Right hindlimb (tissue), 1 donor: Measurements from ENCODE around the gene DNAH10.

Experiments
- DNase-seq: peaks from one replicate; pipeline ENCODE4 v3.0.0-alpha.2; 2018

Gene DNAH10

DNA sequence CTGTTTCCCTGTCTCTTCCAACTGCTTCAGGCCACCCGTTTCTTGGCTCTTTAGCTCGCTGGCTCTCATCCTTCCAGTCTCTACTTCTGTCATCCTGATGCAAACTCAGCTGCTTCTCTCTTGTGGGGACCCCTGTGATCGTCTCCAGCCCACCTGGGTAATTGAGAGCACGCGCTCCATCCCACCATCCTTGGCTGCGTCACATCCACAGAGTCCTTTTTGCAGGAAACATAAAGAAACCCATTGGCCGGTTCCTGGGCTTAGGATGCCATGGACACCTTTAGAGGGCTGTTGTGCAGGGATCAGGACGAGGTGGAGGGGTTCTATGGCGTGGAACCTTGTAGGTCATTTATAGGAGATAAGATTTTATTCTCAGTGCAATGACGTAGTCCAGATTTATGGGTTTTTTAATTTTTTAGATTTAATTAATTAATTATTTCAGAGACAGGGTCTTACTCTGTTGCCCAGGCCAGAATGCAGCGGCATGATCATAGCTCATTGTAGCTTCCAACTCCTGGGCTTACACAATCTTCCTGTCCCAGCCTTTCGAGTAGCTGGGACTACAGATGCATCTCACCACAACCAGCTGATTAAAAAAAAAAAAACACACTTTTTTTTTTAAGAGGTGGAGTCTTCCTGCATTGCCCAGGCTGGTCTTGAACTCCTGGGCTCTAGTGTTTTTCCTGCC is 127.9 kb downstream of the DNAH10 start:
- DNase-seq: no peak

DNA sequence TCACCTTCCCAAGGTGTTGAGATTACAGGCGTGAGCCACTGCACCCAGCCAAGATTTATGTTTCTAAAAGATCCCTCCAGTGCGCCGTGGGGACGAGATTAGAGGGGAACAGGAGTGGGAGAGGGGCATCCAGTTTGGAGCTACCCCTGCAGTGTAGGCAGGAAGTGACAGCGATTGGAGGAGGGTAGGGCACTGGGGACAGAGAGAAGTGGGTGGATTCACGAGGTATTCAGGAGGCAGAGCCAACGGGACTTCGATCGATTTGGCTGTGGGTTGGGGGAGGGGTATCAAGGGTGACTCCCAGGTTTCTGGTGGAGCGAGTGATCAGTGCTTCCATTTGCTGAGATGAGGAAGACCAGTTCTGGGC is 128.4 kb downstream of the DNAH10 start:
- no peak for DNase-seq

GRCh38 chr12:123891011-123891410 is 128.9 kb downstream of the DNAH10 start:
- DNase-seq: no peak

DNA sequence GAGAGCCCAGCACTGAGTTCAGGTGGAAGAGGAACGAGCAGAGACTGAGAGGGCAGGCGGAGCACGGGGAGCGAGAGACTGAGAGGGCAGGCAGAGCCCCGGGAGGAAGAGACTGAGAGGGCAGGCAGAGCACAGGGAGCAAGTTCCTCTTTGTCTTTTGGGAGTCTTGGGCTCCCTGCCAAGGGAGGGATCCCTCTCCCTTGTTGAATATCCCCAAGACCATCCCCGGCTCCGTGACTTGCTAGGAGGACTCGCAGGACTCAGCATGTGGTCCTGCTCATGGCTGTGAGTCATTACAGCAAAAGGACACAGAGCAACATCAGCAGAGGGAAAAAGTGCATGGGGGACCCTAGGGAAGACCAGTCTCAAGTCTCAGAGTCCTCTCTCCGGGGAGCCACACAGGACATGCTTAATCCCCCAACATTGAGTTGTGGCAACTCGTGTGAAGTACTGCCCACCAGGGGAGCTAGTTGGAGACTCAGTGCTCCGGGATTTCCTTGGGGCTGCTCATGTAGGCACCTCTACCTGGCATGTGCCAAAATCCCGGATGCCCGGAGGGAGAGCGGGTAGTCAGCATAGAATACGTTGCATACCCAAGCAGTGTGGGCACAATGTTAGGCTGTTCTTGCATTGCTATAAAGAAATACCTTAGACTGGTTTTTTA is 129.5 kb downstream of the DNAH10 start:
- no peak for DNase-seq

DNA sequence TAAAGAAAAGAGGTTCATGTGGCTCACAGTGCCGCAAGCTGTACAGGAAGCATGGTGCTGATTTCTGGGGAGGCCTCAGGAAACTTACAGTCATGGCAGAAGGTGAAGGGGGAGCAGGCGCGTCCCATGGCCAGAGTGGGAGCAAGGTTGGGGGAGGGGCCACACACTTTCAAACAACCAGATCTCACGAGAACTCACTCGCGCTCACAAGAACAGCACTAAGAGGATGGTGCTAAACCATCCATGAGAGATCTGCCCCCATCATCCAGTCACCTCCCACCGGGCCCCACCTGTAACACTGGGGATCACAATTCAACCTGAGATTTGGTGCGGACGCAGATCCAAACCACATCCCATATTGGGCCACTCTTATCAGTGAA is 130.1 kb downstream of the DNAH10 start:
- no peak for DNase-seq

DNA sequence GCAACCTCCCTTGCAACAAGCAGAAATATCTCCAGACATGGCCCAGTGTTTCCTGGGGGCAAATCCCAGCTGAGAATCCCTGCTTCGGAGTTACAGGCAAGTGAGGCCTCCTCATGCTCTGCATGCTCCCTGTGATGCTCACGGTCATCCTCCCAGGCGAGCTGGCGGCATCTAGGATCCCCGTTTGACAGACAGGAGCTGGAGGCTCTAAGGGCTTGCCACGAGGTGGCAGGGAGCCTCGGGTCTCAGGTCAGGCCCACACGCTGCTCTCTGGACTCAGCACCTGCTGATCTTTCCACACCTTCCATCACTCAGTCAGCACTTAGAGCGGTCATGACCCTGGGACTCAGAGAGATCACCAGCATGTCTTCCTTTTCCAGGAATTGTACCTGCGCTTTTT is 130.8 kb downstream of the DNAH10 start:
- no peak for DNase-seq

DNA sequence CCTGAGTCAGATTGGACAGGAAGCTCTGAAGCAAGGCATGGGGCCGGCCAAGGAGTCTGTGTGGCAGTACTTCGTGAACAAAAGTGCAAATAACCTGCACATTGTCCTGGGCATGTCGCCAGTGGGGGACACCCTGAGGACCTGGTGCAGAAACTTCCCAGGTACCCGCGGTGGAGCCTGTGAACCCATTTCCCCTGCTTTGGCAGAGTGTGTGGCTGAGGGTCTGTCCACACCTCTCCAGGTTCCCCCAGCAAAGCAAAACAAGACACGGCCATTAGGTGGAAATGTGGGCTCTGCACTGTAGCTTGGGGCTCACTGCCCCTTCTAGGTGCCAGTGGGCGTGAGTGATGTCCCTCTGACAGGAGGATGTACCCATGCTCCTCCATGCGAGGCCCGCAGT is 131.2 kb downstream of the DNAH10 start:
- no peak for DNase-seq

DNA sequence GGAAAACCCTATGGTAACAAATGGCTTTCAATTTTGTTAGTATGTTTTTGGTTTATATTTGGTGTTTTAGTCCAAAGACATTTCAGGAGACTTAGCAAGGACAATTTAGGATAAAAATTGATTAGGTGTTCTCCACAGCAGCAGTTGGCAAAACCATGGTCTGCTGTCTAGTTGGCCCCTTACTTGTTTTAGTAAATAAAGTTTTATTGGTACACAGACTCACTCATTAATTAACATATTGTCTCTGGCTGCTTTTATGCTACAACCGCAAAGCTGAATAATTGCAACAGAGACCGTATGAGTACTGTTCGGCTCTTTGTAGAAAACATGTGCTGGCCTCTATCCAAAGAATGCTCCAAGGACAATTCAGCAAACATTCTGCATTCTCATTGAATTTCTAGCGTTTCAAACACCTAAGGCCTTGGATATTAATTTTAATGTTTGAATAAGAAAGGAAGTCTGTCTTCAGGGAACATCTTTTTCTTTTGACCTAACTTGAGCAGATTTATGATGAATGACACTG is 132.8 kb downstream of the DNAH10 start:
- DNase-seq: no peak

DNA sequence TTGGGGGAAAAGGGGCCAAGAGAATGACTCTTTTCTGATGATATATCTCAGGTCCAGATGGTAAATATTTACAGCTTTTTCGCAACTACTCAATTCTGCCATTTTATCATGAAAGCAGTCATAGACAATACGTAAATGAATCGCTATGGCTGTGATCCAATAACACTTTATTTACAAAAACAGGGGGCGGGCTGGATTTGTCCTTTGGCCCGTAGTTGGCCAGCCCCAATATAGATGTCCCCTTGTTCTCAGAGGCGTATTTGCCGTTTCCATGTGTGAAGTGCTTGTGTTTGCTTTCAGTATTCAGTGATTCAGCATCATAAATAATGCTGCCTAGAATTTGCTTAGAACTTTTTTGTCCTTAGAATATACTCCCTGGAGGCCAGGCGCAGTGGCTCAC is 133.3 kb downstream of the DNAH10 start:
- DNase-seq: no peak

GRCh38 chr12:123896767-123897166 is 134.7 kb downstream of the DNAH10 start:
- no peak for DNase-seq

- no peak for DNase-seq
Measured at GRCh38 chr12:123897221-123897620, 135.1 kb downstream of the DNAH10 start.

GRCh38 chr12:123898673-123899072 is 136.6 kb downstream of the DNAH10 start:
- DNase-seq: no peak

DNA sequence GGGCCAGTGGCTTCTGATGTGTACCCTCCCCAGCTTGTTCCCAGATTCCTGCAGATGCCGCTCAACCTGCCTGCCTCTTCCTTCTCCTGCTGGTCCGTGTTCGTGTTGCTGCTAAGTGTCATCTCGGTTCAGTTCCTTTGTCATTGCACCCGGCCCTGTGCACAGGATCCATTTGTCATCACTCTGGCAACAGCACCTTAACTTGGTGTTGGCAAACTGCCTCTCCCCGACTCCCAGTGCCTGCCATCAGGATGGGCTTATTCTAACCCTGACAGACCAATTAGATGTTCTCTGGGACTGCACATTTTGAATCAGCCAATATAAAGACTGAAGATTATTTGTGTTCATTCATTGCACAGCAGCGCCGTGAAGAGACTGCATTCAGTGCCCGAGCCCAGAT is 137.3 kb downstream of the DNAH10 start:
- DNase-seq: no peak

DNA sequence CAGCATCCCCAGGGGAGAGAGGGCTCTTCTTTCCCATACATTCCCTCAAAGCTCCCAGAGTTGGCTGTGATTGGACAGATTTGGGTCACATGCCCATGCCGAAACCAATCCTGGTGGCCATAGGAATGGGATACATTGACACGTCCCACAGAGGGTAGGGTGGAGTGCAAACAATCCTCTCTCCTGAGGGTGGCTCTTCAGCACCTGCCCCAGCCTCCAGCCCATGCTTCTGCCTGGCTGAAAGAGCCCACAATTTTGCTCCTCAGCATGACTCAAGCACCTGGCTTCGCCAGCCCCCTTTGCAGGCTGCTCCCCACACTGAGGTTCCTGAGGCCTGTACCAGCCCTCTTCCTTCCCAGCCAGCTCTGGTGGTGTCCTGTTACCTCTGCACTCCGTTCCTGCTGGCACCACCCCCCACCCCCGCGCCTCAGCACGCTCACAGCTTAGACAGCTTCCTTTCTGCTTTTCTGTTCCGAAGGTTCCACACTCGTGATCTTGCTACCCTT is 138.8 kb downstream of the DNAH10 start:
- no peak for DNase-seq

GRCh38 chr12:123902821-123903220 is 140.7 kb downstream of the DNAH10 start:
- DNase-seq: no peak

DNA sequence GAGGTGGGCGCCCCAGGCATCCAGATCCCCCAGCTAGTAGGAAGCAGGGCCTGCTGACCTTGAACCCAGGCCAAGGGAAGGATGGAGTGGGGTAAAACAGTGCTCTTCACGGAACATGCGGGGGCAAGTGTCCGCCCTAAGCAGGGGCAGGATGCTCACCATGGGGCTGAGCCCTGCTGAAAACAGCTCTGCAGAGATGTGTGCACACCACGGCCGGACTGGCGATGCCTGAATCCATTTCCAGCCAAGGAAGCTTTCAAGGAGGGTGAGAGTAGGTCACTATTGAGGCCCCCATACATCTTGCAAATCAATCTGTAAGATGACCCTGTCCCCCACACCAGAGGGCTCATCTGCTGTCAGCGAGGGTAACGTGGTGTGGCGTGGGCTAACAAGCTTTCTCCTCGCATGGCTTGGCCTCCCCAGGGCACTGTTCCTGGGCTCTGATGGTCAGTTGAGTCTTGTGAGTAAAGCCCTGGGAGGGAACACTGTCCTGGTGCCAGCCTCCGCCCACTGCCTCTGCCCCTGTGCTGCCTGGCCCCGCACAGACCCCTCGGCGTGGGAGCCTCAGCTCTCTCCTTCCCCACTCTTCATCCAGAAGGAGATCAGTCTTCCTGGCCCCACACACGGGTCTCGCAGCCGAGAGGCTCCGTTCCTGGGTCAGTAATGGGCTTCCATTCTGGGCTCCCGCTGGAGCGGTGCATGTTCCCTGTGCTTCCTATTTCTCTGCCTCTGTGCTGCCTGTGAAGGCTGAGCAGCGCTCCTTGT is 141.4 kb downstream of the DNAH10 start:
- DNase-seq: no peak

- DNase-seq: peak; percentile 58
Measured at GRCh38 chr12:123905319-123905925, 143.3 kb downstream of the DNAH10 start.

DNA sequence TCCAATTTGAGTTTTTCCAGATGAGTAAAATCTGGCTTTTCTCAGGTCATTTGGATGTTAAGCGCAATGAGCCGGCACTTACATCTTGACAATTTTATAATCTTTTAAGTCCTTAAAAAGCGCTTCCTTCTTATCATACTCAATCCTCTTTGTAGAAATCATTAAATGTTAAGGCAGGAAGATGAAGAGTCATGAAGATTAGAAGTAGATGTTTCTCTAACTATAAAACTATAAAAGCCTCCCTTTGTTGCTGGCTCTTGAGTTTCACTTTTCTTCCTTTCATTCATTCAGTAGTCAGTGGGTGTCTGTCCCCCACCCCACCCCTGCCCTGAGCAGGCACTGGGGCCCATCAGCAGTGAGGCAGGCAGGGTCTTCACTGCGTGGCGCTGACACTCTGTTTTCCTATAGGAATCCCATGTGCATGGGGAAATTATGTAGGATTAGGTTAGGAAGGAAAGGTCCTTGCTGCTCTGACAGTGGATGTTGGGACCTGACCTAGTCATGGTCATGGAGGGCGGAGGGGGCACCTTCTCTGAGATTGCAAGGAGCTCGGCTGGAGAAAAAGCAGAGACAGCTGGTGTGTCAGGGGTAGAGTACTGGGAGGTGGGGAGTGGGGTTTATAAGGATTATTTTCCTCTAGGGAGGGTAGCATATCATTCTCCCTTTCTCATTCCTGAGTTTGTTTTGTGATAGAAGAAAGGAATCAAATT is 144.8 kb downstream of the DNAH10 start:
- DNase-seq: no peak

DNA sequence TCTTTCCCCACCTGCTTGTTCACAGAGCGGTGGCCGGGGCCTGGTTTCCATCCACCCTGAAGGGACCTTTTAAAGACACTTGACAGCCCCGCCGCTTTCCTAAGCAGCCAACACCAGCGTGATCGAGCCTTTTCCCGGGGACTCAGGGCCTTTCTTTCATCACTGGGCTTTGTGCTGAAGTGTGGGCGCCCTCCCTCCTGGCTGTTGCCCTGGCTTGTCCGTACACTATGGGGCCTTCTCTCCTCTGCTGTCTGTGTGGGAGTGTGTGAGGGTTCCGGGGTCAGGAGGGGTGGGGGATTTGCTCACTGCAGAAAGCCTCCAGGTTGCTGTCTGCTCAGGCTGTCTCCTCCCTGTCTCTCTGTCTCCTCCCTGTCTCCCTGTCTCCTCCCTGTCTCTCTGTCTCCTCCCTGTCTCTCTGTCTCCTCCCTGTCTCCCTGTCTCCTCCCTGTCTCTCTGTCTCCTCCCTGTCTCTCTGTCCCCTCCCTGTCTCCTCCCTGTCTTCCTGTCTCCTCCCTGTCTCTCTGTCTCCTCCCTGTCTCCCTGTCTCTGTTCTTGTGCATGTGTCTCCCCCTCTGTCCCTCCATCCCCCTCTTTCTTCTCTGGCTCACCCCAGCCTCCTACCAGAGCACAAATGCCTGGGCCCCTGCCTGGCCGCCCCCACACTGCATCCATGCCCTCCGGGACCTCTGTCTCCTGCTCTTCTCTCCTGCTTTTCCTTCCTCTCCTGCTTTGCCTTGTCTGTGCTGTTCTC is 145.8 kb downstream of the DNAH10 start:
- no peak for DNase-seq

DNA sequence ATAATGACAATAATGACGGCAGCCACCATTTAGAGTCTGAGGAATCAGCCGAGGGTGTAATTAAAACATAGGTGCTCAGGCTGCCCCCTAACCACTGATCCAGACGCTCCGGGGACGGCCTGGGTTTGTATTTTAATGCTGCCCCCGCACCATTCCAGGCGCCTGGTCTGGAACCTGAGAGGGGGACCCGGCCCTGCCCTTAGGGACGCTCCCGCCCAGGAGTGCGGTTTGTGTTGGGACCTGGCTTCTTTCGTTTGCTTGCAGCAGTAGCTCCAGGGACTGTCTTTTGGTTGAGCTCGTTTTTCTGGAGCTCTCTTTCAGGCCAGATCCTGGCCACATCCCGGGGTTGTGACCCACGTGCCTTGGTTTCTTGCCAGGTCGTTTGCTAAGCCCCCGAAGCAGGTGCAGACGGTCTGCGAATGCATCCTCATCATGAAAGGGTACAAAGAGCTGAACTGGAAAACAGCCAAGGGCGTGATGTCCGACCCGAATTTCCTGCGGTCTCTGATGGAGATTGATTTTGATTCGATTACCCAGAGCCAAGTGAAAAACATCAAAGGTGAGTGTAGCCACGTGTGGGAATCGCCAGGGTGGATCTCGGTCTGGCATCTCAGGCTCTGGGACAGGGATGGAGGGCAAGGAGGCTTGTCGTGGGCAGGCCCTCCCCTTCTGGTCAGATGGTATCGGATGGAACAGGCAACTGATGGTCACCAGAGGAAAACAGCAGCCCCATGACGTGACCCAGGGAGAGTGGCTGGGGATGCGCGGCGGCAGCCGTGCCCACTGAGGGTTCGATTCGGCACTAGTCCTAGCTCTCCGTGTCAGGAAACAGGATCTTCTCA is 147.0 kb downstream of the DNAH10 start:
- DNase-seq: no peak

DNA sequence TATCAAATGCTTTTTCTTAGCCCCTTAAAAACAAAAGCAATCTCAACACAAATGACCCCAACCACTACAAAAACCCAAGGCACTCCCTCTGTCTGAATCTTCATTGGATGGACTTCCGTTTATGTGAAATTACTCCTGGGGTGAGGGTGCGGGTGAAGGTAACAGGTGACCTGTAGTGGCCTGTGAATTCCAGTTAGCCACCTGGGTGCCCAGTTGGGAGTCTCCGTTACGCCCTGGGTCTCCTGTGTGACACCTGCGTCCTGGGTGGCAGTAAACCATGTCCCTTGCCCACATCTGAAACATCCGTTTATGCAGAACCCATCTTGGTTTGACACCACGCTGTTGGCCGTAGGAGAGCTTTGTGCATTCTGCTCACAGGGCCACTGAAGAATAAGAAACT is 148.0 kb downstream of the DNAH10 start:
- no peak for DNase-seq
